ENCODE data around the gene SRRM5.

The SRRM5 gene

GRCh38 chr19:43664018-43664417 lies 52.1 kb downstream of the SRRM5 start:
- TF ChIP-seq, protein P1, sequence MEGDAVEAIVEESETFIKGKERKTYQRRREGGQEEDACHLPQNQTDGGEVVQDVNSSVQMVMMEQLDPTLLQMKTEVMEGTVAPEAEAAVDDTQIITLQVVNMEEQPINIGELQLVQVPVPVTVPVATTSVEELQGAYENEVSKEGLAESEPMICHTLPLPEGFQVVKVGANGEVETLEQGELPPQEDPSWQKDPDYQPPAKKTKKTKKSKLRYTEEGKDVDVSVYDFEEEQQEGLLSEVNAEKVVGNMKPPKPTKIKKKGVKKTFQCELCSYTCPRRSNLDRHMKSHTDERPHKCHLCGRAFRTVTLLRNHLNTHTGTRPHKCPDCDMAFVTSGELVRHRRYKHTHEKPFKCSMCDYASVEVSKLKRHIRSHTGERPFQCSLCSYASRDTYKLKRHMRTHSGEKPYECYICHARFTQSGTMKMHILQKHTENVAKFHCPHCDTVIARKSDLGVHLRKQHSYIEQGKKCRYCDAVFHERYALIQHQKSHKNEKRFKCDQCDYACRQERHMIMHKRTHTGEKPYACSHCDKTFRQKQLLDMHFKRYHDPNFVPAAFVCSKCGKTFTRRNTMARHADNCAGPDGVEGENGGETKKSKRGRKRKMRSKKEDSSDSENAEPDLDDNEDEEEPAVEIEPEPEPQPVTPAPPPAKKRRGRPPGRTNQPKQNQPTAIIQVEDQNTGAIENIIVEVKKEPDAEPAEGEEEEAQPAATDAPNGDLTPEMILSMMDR (IDR thresholded peaks at IDR 0.05; ENCODE audit: borderline replicate concordance, control extremely low read depth, extremely low read depth, insufficient read depth, missing control alignments): no peak
- DNase-seq (ENCODE audit: low spot score): peak; percentile 38
- in situ Hi-C loops (cut with MboI; ENCODE audit: low sequenced_read_pairs, unreplicated experiment): no loop called here
